ENCODE measurements around the gene P2RX4.
A peak's percentile ranks its signal among the peaks of the same experiment; 100 is the strongest.
"Not testable (repeated sequence)": the region's sequence is repeated elsewhere in the genome, so short reads cannot be mapped to it uniquely, and the experiment has no call there.

The P2RX4 gene, protein sequence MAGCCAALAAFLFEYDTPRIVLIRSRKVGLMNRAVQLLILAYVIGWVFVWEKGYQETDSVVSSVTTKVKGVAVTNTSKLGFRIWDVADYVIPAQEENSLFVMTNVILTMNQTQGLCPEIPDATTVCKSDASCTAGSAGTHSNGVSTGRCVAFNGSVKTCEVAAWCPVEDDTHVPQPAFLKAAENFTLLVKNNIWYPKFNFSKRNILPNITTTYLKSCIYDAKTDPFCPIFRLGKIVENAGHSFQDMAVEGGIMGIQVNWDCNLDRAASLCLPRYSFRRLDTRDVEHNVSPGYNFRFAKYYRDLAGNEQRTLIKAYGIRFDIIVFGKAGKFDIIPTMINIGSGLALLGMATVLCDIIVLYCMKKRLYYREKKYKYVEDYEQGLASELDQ

DNA sequence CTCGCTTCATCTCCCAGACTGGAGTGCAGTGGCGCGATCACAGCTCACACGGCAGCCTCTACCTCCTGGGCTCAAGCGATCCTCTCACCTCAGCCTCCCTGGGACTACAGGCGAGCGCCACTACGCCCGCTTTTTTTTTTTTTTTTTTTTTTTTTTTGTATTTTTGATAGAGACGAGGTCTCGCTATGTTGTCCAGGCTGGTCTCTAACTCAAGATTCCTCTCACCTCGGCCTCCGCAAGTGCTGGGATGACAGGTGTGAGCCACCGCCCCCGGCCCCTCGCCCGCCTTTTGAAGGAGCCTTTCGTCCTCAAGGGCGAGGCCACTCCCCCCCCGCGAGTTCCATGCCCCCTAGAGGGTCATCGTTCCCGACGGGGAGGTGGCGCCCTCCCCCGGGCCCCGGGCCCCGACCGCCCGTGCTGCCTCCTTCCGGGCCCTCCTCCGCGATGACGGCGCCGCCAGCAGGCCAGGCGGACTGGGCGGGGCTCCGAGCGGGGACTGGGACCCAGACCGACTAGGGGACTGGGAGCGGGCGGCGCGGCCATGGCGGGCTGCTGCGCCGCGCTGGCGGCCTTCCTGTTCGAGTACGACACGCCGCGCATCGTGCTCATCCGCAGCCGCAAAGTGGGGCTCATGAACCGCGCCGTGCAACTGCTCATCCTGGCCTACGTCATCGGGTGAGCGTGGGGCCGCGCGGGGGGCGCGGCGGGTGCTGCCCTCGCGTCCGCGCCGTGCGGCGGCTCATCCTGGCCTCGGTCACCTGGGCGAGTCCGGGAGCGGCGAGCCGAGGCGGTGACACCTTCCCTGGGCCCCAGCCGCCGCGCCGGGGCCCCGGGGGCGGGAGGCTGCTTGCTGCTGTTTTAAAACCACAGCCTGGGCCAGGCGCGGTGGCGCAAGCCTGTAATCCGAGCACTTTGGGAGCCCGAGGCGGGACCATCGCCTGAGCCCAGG is at the start of gene P2RX4:
Gene P2RX4 (plus strand): TSS at position 506 of the 949 bp plus-strand sequence. CDS start 36 bp downstream, at position 542.
- no peaks in the 10 kb centered on the region for H3K9me3 ChIP-seq (ENCODE audit: control insufficient read depth, low read length)
- H3K4me3 ChIP-seq (ENCODE audit: low read length), result peak within 1 kb of the TSS; percentile 88
- no peaks in the 10 kb centered on the region for H3K36me3 ChIP-seq (ENCODE audit: control insufficient read depth, insufficient read depth, low read length, severe bottlenecking)
- peak within 1 kb of the TSS; percentile 91 for H3K9ac ChIP-seq (ENCODE audit: low read length)
- peak; percentile 84 for DNase-seq (ENCODE audit: low read depth)
- H3K27me3 ChIP-seq (replicated peaks; ENCODE audit: control insufficient read depth, insufficient read depth, low read length), result no peaks in the 10 kb centered on the region
- H3K4me1 ChIP-seq (ENCODE audit: control insufficient read depth, insufficient read depth, low read length), result peaks cover 18% of the 10 kb centered on the region

GRCh38 chr12:121162384-121162783 is 47.5 kb upstream of the P2RX4 start:
- H3K9ac ChIP-seq (ENCODE audit: low read length), result no peak overlapping the region
- H3K27me3 ChIP-seq (replicated peaks; ENCODE audit: control insufficient read depth, insufficient read depth, low read length), result no peaks in the 10 kb centered on the region
- no peak overlapping the region for H3K4me3 ChIP-seq (ENCODE audit: low read length)

GRCh38 chr12:121162985-121163384 is 46.9 kb upstream of the P2RX4 start:
- H3K9ac ChIP-seq (ENCODE audit: low read length), result no peak overlapping the region
- H3K27me3 ChIP-seq (replicated peaks; ENCODE audit: control insufficient read depth, insufficient read depth, low read length), result no peaks in the 10 kb centered on the region
- H3K9me3 ChIP-seq (ENCODE audit: control insufficient read depth, low read length), result peaks cover 7% of the 10 kb centered on the region
- H3K36me3 ChIP-seq (ENCODE audit: control insufficient read depth, insufficient read depth, low read length, severe bottlenecking), result no peaks in the 10 kb centered on the region
- H3K4me3 ChIP-seq (ENCODE audit: low read length), result no peak overlapping the region
- peaks cover 4% of the 10 kb centered on the region for H3K4me1 ChIP-seq (ENCODE audit: control insufficient read depth, insufficient read depth, low read length)
- DNase-seq (ENCODE audit: low read depth), result no peak

More at GRCh38 chr12:121162384-121162783, 47.5 kb upstream of the P2RX4 start:
- H3K36me3 ChIP-seq (ENCODE audit: control insufficient read depth, insufficient read depth, low read length, severe bottlenecking), result no peaks in the 10 kb centered on the region
- no peak for DNase-seq (ENCODE audit: low read depth)
- peaks cover 11% of the 10 kb centered on the region for H3K9me3 ChIP-seq (ENCODE audit: control insufficient read depth, low read length)
- H3K4me1 ChIP-seq (ENCODE audit: control insufficient read depth, insufficient read depth, low read length), result peaks cover 4% of the 10 kb centered on the region

DNA sequence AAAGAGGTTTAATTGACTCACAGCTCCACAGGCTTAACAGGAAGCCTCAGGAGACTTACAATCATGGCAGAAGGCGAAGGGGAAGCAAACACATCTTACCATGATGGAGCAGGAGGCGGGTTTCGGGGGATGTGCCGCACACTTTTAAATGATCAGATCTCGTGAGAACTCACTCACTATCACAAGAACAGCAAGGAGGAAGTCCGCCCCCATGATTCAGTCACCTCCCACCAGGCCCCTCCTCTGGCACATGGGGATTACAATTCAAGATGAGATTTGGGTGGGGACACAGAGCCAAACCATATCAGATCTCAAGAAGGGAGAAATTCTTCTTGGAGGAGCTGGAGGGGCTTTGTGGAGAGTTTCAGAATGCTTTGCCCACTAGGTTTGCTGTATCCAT is 45.1 kb upstream of the P2RX4 start:
- H3K4me1 ChIP-seq (ENCODE audit: control insufficient read depth, insufficient read depth, low read length); H3K27me3 ChIP-seq (replicated peaks; ENCODE audit: control insufficient read depth, insufficient read depth, low read length); H3K9me3 ChIP-seq (ENCODE audit: control insufficient read depth, low read length); DNase-seq (ENCODE audit: low read depth); H3K9ac ChIP-seq (ENCODE audit: low read length); H3K4me3 ChIP-seq (ENCODE audit: low read length); H3K36me3 ChIP-seq (ENCODE audit: control insufficient read depth, insufficient read depth, low read length, severe bottlenecking): not testable (repeated sequence)

DNA sequence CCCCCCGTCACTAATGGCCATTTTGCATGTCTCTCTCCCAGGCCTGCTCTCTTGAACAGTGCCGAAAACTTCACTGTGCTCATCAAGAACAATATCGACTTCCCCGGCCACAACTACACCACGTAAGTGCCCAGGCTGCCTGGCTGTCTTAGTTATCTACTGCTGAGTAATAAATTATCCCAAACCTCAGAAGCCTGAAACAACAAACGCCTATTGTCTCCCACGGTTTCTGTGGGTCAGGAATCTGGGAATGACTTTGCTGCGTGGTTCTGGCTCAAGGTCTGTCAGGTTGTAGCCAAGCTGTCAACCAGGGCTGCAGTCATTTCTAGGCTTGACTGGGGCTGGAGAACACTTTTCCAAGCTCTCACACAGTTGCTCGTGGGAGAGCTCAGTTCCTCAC is 44.6 kb upstream of the P2RX4 start:
- Histone ChIP-seq H3K9me3 (ENCODE audit: control insufficient read depth, low read length) (no peaks in the 10 kb centered on the region), H3K36me3 (ENCODE audit: control insufficient read depth, insufficient read depth, low read length, severe bottlenecking) (no peaks in the 10 kb centered on the region), H3K27me3 (replicated peaks; ENCODE audit: control insufficient read depth, insufficient read depth, low read length) (no peaks in the 10 kb centered on the region), H3K4me3 (ENCODE audit: low read length) (no peak overlapping the region), H3K4me1 (ENCODE audit: control insufficient read depth, insufficient read depth, low read length) (peaks cover 4% of the 10 kb centered on the region), H3K9ac (ENCODE audit: low read length) (no peak overlapping the region)
- no peak for DNase-seq (ENCODE audit: low read depth)

- no peak overlapping the region for H3K4me3 ChIP-seq (ENCODE audit: low read length)
- H3K9ac ChIP-seq (ENCODE audit: low read length), result no peak overlapping the region
- H3K4me1 ChIP-seq (ENCODE audit: control insufficient read depth, insufficient read depth, low read length), result peaks cover 4% of the 10 kb centered on the region
- H3K9me3 ChIP-seq (ENCODE audit: control insufficient read depth, low read length), result no peaks in the 10 kb centered on the region
- no peak for DNase-seq (ENCODE audit: low read depth)
- H3K27me3 ChIP-seq (replicated peaks; ENCODE audit: control insufficient read depth, insufficient read depth, low read length), result no peaks in the 10 kb centered on the region
- no peaks in the 10 kb centered on the region for H3K36me3 ChIP-seq (ENCODE audit: control insufficient read depth, insufficient read depth, low read length, severe bottlenecking)
These were observed 43.6 kb upstream of the P2RX4 start for GRCh38 chr12:121166356-121166755.

DNA sequence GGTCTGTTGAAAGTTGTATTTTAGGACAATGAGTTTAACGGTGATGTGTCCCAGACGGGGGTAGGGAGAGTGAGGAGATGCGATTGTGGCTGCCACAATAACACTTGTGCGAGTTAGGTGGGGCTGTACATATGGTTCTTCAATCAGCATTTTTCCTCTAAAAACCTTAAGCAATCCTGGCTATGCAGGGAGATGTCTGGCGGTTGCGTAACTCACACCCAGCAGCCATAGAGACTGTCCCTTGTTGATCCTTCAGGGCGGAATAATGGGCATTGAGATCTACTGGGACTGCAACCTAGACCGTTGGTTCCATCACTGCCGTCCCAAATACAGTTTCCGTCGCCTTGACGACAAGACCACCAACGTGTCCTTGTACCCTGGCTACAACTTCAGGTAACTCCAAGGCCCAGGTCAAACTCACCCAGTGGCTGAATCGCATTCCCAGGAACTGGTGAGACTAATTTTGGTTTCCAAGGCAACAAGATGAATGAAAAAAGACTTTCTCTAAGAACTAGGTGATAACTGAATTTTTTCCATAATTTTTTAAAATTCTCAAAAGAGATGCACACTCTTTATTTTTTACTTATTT is 42.6 kb upstream of the P2RX4 start:
- Histone ChIP-seq H3K27me3 (replicated peaks; ENCODE audit: control insufficient read depth, insufficient read depth, low read length) (no peaks in the 10 kb centered on the region), H3K9me3 (ENCODE audit: control insufficient read depth, low read length) (no peaks in the 10 kb centered on the region), H3K36me3 (ENCODE audit: control insufficient read depth, insufficient read depth, low read length, severe bottlenecking) (no peaks in the 10 kb centered on the region), H3K4me1 (ENCODE audit: control insufficient read depth, insufficient read depth, low read length) (peaks cover 4% of the 10 kb centered on the region), H3K4me3 (ENCODE audit: low read length) (no peak overlapping the region), H3K9ac (ENCODE audit: low read length) (no peak overlapping the region)
- peak; percentile 59 for DNase-seq (ENCODE audit: low read depth)

GRCh38 chr12:121167951-121168350 is 42.0 kb upstream of the P2RX4 start:
- no peaks in the 10 kb centered on the region for H3K9me3 ChIP-seq (ENCODE audit: control insufficient read depth, low read length)
- H3K27me3 ChIP-seq (replicated peaks; ENCODE audit: control insufficient read depth, insufficient read depth, low read length), result no peaks in the 10 kb centered on the region
- no peak overlapping the region for H3K4me3 ChIP-seq (ENCODE audit: low read length)
- H3K36me3 ChIP-seq (ENCODE audit: control insufficient read depth, insufficient read depth, low read length, severe bottlenecking), result no peaks in the 10 kb centered on the region
- no peak overlapping the region for H3K9ac ChIP-seq (ENCODE audit: low read length)
- H3K4me1 ChIP-seq (ENCODE audit: control insufficient read depth, insufficient read depth, low read length), result peaks cover 4% of the 10 kb centered on the region
- DNase-seq (ENCODE audit: low read depth), result no peak

GRCh38 chr12:121170151-121170550 is 39.8 kb upstream of the P2RX4 start:
- no peak for DNase-seq (ENCODE audit: low read depth)
- H3K9me3 ChIP-seq (ENCODE audit: control insufficient read depth, low read length), result no peaks in the 10 kb centered on the region
- no peak overlapping the region for H3K9ac ChIP-seq (ENCODE audit: low read length)
- peaks cover 11% of the 10 kb centered on the region for H3K4me1 ChIP-seq (ENCODE audit: control insufficient read depth, insufficient read depth, low read length)
- no peaks in the 10 kb centered on the region for H3K27me3 ChIP-seq (replicated peaks; ENCODE audit: control insufficient read depth, insufficient read depth, low read length)
- no peak overlapping the region for H3K4me3 ChIP-seq (ENCODE audit: low read length)
- H3K36me3 ChIP-seq (ENCODE audit: control insufficient read depth, insufficient read depth, low read length, severe bottlenecking), result no peaks in the 10 kb centered on the region

DNA sequence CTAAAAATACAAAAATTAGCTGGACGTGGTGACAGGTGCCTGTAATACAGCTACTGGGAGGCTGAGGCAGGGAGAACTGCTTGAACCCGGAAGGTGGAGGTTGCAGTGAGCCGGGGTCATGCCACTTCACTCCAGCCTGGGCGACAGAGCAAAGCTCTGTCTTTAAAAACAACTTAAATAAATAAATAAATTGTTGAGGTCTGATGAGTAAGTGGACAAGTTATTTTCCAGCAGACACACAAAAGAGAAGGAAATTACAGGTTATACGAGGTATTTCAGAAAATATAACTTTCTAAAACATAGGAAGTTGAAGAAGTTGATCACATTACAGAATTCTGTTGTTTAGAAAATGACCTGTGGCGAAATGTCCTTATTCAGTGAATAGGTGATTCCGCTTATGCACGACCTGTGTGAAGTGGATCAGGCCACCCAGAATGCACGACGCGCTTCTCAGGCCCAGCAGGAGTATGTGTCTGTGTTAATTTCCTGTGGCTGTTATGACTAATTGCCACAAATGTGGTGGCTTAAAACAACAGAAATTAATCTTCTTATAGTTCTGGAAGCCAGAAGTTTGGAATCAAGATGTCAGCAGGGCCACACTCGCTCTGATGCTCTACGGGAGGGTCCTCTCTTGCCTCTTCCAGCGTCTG is 39.2 kb upstream of the P2RX4 start:
- no peak for DNase-seq (ENCODE audit: low read depth)
- H3K9me3 ChIP-seq (ENCODE audit: control insufficient read depth, low read length), result no peaks in the 10 kb centered on the region
- H3K9ac ChIP-seq (ENCODE audit: low read length), result no peak overlapping the region
- H3K27me3 ChIP-seq (replicated peaks; ENCODE audit: control insufficient read depth, insufficient read depth, low read length), result no peaks in the 10 kb centered on the region
- H3K36me3 ChIP-seq (ENCODE audit: control insufficient read depth, insufficient read depth, low read length, severe bottlenecking), result no peaks in the 10 kb centered on the region
- H3K4me1 ChIP-seq (ENCODE audit: control insufficient read depth, insufficient read depth, low read length), result peaks cover 11% of the 10 kb centered on the region
- H3K4me3 ChIP-seq (ENCODE audit: low read length), result no peak overlapping the region
